GM21723 (cell line): ENCODE data around the gene ALG9.
"Not testable (repeated sequence)": the region's sequence is repeated elsewhere in the genome, so short reads cannot be mapped to it uniquely, and the experiment has no call there.

Experiments used
- ATAC-seq: cut with Tn5 transposase; IDR thresholded peaks from one replicate; pipeline ENCODE4 v1.9.1; 2021; ENCODE audit warnings: mild to moderate bottlenecking, moderate library complexity; ENCODE audit not compliant: unreplicated experiment

ALG9 gene

DNA sequence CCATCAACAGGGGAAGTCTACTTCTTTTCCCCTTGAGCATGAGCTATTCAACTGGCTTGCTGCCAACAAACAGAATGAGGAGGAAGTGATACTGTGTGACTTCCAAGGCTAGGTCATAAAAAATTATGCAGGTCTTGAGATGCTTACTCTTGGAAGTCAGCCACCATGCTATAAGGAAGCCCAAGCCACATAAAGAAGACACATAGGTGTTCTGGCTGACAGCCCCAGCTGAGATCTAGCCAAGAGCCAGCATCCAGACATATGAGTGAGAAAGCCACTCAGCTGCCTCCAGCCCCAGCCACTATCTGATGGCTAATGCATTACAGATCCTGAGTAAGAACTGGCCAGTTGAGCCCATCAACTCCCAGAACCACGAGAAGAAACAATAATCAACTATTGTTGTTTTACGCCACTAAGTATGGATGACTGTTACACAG is 74.2 kb downstream of the ALG9 start:
- peak; percentile 67 for ATAC-seq

DNA sequence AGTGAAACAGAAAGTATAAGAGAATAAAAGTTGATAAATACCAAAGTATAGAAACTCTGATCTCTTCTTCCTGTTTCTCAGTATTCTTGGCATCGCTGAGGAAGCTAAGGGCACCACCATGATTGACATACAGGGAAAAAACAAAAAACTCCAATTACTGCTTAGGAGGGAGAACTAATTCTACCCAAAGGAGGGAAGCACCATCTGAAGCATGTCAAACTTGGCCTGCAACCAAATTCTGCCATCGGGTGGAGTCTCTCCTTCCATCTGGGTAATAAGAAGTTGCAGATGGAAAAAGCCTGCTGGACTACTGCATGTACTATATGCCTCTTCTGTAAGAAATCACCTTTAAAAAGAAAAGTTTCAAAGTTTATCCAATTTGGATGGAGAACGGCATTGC is 74.7 kb downstream of the ALG9 start:
- ATAC-seq = no peak

- no peak for ATAC-seq
Measured at GRCh38 chr11:111795334-111795985, 75.9 kb downstream of the ALG9 start.

DNA sequence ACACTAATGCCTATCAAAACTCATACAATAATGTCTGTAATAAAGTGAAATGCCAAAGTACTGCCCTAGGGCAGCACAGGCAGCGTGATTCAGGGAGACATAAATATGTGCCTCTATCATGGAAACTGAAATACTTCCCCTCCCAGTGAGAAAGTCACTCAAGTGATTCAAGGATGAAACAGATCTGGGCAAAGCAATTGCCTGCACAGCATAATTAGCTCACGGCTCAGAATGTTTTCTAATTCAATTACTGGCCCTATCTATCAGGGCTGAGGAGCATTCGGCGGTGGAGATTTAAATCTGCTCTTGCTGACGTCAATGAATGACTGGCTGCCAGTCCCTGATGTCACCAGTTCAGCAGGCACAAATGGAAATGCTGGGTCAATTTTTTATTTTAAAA is 77.5 kb downstream of the ALG9 start:
- ATAC-seq = no peak

GRCh38 chr11:111792955-111793500 is 78.4 kb downstream of the ALG9 start:
- no peak for ATAC-seq

DNA sequence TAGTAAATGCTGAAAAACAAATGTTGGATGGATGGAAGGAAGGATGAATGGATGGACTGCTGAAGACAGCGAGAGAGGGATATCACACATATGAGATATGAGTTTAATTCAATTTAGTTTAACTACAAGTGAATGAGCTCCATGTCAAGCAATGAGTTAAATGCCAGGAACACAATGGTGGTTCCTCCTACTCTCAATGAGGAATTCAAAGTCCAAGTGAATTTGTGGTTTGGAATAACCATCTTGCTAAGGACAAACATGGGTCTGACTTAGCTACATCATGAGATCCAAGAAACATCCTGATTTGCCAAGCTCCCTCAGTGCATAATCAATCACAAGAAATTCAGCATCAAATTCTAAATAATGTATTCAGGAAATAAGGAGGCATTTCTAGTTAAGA is 79.1 kb downstream of the ALG9 start:
- no peak for ATAC-seq

GRCh38 chr11:111788464-111788863 is 82.9 kb downstream of the ALG9 start:
- ATAC-seq = no peak

DNA sequence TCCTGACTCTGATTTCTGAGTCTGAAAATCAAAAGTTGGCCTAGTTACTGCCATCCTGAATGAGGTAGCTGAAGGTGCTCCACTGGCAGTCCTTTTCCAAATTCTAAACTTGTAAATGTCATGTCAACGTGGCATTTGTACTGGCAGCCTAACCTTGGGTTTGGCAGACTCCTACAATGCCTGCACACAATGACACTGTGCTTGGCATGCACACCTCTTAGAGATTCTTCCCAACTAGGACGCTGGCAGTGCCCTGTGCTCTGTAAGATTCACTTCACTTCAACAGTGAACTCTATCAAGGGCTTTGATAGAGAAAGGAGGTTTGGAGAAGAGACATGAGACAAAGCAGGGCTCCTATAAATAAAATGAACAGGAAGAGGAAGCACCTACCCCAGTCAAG is 83.3 kb downstream of the ALG9 start:
- no peak for ATAC-seq

DNA sequence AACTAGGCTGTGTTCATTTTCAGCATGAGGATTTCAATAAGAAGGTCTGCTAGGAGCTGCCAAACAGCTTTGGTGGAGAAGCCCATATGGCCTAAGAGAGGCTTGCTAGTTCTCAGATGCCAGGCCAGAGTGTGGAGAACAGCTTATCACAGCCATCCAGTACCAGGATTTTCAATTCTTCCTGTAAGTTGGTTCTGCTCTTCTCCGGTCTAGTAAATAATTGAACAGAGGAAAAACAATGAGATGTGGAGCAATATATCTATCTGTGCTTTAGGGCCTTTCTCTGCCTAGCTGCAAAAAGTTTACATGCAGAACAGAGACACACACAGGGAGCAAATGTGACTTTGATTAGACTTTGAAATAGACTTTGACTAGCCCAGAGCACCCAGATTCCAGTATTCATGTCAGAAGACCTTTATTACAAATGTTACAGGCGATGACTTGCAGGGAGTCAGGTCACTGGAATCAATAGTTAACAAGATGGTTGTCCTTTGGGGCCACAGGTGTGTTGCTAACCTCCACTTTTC is 85.4 kb downstream of the ALG9 start:
- ATAC-seq = no peak

DNA sequence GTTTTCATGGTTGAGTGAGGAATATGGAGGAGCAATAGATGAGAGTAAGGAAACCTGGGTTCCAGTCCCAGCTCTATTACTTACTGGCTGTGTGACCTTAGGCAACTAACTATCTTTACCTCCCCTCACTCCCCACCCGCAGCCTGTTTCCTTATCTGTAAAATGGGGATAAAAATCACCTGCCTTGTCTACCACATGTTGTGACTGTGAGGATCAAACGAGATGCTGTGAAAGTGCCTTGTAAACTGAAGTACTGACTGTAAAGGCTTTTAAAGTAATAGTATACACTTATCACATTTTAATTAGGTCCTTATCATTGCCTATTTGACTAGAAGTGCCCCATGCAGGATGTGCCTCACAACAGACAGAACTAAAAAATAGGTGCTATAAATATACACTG is 86.3 kb downstream of the ALG9 start:
- no peak for ATAC-seq

GRCh38 chr11:111784311-111784710 is 87.1 kb downstream of the ALG9 start:
- not testable (repeated sequence) for ATAC-seq

- ATAC-seq = no peak
Measured at GRCh38 chr11:111782109-111782741, 89.2 kb downstream of the ALG9 start.

- no peak for ATAC-seq
Measured at GRCh38 chr11:111779118-111779517, 92.3 kb downstream of the ALG9 start.

GRCh38 chr11:111778047-111778558 is 93.3 kb downstream of the ALG9 start:
- no peak for ATAC-seq

- ATAC-seq = peak; percentile 66
Measured at GRCh38 chr11:111777094-111778046, 94.0 kb downstream of the ALG9 start.

- ATAC-seq = peak; percentile 97
Measured at GRCh38 chr11:111776398-111777093, 94.8 kb downstream of the ALG9 start.

DNA sequence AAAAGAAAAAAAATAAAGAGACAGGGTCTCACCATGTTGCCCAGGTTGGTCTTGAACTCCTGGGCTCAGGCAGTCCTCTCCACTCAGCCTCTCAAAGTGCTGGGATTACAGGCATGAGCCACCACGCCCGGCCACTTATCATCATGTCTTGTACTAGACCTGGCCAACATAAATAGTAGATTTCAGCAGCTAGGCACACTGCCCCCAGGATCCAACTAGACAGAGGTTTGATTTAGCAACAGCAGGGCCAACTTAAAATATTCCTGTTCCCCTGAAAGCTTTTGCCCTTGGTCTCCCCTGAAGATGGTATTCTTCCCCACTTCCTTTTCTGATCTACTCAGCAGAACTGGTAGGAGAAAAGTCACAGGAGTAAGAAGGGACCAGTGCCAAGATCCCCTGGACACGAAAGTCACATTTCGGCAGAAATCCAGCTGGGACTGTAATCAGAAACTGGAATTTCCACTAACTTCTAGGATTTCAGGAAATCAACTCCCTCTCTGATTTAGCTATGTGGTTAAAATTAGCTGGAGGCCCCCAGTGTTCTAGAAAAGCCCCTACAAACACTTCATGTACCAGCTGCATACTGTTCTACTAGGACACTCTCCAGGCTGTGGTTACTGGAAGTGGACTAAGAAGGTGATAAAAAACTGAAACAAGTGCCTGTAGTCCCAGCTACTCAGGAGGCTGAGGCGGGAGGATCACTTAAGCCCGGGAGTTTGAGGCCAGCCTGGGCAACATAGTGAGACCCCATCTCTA is 96.2 kb downstream of the ALG9 start:
- ATAC-seq = no peak

DNA sequence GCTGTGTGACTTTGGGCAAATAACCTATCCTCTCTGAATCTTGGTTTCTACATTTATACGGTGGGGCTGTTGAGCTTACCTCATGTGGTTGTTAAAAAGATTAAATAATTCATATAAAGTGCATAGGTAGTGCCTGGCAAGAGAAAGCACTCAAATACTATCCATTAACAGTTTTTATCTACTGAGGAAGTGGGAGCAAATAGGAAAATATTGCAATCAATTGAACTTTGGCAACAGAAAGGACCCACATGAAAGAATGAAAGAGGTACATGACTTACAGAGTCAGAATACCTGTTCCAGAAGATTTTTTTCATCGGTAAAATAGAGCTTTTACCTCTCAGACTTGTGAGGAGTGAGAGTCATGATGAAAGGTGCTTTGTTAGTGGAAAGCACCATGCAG is 98.8 kb downstream of the ALG9 start:
- ATAC-seq = no peak

GRCh38 chr11:111771205-111771604 is 100.2 kb downstream of the ALG9 start:
- ATAC-seq = not testable (repeated sequence)
